NCI-H82 (cell line): ENCODE data around the gene TGFBR3.

Experiments
- DNase-seq: peaks from one replicate; lab custom pipeline; 2025; lab: John Stamatoyannopoulos, UW

Gene TGFBR3

DNA sequence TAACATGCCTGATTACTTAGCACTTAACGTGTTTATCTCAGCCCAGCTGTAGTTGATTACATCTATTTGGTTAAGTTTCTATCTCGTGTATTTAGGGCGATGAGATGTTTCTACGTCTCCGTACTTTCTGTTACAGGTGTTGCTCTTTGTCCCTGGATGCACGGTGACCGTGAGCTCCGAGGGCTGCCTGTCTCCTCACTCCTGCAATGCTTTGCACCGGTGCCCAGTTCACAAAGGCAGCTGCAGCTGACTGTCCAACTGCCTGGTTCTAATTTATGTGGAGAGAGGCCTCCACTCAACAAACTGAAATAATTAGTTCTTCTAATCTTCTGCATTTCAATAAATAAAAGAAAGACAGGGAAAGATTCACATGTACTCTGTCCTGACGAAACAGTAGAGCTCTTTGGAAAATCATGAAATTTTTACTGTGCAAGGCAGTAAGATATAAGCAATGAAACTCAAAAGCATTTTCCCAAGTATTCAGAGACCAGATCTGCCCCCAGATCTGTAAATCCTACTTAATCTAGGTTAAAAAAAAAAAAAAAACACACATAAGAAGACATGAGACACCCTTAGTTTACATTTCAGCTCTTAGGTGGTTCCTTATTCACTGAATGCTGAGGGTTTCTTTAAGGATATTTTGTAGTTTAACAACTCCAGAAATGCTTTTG lies 108.2 kb downstream of the TGFBR3 start:
- DNase-seq: peak; percentile 31

DNA sequence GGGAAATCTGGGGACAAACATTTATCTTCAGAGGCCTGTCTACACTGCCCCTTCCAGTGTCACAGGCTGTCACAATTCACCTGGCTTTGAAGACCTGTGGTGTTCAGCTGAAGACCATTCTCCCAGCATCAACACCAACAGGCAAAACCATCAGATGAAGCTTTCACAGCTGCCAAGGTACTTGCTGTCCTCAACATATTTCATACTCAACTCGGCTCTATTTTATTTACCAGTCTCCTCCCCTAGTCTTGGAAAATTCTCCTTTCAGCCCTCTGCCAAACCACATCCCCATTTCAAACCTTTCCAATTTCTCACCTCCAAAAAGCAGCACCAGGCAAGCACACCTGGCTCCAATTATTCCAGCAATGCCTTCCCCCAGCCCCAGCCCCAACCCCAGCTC lies 108.8 kb downstream of the TGFBR3 start:
- no peak for DNase-seq

DNA sequence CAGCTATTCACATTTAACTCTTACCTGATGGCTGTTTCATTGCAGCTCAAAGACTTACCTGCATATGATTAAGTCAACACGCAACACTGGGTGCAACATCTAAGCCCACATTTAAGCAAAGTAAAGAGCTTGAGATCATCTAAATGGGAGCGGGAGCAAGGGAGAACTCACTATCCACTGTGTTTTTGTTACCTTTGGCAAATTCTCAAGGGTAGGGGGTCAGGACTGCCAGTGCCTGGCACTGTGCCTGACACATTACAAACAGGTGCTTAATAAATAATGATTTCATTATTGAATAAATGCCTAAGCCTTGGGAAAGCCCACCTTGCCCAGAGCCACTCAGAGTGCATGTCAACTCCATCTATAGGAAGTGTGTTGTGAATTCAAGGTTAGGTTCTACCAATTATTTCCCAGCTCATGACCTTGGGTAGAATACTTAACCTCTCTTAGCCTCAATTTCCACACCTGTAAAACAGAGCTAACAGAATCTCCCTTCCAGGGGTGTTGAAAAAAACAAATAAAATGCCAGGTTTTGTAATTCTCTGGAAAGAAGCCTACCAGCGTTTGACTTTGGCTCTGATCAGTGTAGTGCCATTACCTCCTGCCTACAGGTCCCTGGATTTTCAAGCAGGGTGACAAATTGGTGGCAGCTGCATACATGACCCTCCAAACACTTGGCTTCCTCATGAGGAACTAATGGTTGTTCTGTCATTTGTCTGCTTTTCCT lies 109.7 kb downstream of the TGFBR3 start:
- DNase-seq: no peak

DNA sequence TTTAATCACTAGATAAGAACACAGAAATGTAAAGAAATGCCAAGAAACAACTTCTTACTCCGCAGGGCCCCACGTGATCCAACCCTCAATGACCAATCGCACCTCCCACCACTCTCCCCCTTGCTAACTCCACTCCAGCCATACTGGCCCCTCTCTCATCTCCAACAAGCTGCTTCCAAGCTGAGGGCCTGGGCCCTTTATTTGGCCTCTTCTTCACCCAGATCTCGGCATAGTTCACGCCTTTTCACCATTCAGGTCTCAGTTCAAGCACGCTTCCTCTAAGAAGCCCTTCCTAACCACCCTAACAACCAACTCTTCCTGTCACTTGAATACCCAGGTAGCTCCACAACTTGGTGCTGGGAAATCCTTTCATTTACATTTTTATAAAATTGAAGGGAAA lies 110.7 kb downstream of the TGFBR3 start:
- no peak for DNase-seq

DNA sequence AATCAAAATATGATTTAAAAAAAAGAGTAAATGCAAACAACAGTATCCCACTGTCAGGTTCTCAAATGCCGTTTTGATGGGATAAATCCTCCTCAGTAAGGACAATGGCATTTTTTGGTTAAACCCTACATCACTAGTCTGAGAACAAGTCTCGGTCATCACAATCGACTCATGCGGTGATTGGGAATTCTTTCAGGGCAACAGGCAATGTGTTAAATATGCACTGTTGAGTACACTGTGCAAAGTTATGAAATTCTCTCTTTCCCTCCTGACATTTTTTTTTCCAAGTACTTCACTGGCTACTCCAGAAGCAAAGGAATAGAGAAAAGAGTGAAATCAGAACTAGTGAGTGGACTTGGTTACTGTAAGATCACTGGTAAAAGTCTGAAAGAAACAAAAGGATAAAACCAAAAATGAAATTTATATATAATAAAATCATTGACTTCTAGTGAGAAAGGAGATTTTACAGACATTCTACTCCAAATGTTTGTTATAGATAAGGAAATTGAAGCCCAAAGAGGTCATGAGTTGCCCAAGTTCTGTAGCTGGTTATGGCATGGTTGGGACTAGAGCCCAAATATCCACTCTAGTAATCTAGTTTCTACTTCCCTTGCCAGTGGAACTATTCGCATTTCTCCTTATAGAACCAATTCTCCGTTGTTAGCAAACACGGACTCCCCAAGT lies 111.3 kb downstream of the TGFBR3 start:
- no peak for DNase-seq

DNA sequence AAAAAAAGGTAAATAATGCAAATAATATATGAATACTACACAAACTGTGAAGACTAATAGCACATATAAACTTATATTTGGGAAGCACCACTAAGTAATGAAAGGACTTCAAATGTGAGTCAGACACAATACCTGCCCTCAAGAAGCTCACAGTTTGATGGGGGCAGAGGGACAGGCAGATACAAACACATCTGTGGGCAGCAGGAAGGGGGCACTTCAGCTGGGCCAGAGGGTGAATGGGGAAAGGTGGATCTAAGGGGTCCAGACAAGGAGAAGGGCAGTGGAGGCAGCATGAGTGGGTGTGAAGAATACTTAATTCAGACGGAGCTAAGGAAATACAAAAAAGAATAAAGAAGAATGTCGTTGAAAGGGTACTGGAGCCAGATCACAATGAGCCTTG lies 114.2 kb downstream of the TGFBR3 start:
- DNase-seq: no peak

DNA sequence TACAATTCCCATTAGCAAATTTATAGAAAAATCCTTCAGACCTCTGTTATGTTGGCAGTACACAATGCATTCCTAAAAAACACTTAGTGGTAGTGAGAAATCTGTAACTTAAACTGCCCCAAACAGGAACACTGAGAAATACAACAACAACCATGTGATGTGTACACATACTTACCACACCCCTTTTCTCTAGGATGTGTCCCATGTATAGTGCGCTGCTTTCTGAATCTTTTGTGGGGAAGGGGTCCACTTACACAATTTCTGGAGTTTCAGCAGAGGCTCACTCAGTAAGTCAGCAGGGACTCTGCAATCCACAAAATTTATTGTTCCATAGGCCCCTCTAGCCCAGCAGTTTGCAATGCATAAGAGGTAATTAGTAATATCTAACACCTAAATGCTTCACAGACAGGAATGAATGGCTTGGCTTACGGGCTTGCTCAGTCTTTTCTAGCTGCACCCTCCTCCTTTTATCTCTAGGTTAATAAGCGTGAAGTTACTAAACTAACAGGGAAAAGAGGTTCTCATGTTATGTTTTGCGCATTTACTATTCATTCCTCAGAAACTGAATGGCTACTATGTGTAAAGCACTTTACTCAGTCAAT lies 115.2 kb downstream of the TGFBR3 start:
- no peak for DNase-seq

DNA sequence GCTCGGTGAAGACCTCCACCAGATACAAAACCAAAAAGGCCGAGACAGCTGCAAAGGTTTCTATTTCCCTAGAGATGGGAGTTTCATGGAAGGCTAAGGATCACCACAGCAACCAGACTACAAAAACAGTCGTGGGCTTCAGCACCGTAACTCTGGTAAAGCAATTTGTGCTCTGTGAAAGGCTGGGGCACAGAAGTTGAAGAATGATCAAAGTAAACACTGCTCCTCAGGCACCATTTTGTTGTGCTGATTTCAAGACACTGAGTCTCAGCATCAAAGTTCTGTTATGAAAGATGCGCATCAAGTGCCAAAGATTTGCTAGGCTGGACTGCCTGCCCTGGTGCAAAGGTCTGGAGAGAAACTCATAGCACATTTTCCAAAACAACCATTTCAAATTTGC lies 116.2 kb downstream of the TGFBR3 start:
- no peak for DNase-seq

DNA sequence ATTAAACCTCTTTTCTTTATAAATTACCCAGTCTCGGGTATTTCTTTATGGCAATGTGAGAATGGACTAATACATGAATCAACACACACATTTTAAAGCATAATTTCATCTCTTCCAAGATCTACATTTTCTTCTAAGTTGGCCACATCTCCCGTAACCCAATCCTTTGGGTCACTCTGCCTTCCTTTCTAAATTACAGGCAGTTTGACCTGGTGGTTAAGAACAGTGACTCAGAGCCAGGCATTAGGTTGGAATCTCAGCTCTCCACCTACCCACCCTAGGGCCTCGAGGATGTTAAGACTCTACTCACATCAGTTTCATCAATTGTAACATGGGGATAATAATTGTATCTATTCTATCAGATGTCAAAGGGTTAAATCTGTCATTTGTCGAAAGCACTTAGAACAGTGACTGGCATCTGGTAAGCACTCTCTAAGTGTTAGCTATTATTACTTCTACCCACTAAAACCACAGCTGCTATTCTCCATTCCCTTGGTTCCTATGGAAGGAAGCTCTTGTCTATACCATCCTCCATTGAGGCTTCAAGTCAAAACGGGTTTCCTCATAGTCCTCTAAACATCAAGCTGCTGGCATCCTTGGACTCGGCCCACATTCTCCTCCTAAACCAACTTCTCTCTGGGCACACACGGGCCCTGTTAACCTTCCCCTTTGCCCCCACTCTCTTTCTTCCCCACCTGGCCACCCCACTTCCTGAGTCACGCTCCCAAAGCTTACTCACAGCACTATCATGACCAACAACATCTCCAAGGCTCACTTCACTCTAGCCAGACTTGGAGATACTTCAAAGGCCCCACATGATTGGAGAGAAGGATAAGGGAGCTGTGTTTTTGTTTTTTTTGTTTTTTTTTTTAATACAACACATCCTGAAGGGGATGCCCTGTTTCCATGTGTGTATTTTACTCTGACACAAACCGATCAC lies 116.9 kb downstream of the TGFBR3 start:
- DNase-seq: no peak

DNA sequence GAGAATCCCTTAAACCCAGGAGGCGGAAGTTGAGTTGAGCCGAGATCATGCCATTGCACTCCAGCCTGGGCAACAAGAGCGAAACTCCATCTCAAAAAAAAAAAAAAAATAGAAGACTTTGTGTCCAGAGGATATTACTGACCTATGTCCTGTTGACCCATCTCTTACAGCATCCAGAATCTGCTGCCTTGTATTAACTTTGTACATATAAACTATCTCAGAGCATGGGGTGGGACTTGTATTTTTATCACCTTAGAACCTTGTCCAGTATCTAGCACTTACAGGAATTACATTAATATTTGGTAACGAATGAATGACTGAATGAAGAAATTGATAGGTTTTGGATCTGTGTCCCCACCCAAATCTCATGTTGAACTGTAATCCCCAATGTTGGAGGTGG lies 117.8 kb downstream of the TGFBR3 start:
- DNase-seq: no peak

DNA sequence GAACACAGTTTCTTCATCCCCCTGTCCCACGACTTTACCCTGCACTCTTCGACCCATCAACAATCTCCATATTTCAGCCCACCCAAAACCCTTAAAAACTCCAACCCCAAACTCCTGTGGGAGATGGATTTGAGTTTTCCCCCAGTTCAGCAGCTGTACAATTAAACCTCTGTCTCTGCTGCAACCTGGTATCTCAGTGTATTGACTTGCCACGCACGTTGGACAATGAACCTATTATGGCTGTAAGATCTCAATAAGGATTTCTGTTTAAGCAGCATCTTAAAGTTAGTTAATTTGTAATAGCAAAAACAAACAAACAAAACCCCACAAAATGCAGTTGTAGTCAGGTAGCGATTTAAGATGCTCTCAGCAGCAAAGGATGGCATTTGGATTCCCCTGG lies 119.1 kb downstream of the TGFBR3 start:
- DNase-seq: no peak

DNA sequence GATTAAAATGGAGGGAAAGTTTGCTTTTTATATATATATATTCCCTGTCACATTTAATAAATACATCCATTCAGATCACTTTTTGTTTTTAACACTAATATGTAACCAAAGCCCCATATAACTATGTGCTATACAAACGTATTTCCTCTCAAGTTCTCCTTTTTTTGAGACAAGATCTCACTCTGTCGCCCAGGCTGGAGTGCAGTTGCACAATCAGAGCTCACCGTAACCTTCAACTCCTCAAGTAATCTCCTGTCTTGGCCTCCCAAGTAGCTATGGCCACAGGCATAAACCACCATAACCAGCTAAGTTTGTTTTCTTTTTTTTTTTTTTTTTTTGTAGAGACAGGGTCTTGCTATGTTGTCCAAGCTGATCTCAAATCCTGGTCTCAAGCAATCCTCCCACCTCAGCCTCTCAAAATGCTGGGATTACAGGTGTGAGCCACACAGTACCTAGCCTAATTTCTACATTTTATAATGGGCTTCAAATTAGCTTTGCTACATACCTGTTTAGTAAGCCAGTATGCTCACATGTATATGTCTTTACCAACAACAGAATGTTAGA lies 120.0 kb downstream of the TGFBR3 start:
- no peak for DNase-seq

DNA sequence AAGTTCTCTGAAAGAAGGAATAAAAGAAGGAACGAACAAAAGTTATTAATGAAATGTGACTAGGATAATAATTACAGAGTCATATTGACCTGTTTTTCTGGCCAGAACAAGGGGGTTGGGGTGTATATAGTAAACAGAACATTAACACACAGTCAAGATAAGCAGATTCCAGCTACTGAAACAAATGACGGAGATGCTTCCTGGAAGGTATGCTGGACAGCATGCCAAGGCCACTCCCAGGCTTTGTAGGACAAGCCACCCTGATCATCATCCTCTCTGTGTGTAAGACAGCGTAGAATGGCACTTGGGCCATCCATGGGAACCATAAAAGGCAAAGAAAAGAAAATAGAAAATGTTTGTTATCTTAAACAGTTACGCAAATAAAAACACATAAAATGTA lies 120.7 kb downstream of the TGFBR3 start:
- DNase-seq: no peak

DNA sequence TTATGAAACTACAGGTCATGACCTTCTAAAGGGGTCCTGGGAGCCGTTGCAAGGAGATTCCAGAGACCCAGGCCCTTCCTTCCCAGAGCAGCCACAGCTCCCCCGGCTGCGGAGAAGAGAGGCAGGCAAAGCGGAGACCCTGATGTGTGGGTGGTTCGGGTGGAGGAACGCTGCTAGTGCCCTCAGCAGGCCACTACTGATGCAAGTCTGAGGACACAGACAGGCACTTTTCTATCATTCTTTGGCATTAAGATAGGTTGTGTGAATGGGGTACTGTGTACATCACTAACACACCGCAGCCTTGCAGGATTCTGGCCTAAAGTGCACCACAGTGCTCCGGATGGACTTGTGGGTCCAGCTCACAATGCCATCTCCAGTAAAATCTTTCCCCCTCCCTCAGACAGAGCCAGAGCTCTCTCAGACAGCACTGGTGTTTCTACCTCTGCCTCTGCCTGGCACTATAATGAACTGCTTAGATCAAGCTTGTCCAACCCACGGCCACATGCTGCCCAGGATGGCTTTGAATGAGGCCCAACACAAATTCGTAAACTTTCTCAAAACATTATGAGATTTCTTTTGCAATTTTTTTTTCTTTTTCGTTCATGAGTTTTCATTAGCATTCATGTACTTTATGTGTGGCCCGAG lies 121.4 kb downstream of the TGFBR3 start:
- DNase-seq: no peak

DNA sequence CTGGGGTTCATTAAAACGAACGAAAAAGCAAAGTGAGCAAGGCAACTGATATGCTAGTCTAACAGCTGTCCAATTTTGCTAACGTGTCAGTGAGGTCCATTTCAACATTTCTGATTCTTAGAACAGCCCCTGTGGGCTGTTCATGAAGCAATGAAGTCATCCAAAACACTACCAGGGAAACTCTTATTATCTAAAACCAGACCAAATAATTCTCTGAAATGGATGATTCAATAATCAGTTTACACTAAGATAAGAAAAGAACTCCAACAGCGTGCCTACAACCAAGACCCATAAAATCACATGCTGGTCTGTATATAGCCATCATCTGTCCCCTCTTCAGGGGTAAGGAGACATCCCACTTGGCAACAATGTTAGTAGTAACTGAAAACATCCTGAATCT lies 122.7 kb downstream of the TGFBR3 start:
- DNase-seq: no peak

DNA sequence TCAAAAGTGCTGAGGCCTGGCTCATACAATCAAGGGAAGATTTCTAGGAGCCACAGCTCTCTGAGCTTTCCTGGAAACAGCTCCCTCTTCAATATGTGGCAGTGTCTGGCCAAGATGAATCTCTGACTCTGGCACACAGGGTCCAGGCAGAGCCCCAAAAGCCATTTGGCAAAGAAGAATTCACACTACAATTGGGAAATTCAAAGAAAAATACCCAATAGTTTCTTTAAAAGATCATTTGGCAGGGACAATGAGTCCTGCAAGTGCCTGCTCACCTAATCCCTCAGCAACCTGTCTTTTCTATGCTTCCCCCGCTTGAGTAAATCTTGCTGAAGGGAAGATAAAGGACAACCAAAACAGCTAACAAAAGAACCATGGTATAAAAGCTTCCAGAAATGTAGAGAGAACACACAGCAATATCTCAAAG lies 124.6 kb downstream of the TGFBR3 start:
- peak; percentile 25 for DNase-seq

DNA sequence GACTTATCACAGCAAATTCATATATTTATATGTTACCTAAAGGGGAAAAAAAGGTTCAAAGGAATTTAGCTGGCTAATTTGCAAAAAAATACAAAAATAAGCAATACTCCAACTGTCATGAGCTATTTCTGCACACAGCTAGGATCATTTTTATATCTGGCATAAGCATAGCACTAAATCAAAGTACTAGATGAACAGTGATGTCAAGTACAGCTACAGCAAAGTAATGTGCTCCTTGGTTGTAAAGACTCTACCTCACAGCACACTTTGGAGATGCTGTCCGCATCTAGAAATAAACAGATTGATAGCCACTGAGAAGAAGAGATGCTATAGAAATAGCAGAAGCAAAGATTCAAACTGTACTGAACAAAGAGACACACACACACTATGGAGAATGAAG lies 125.4 kb downstream of the TGFBR3 start:
- no peak for DNase-seq

DNA sequence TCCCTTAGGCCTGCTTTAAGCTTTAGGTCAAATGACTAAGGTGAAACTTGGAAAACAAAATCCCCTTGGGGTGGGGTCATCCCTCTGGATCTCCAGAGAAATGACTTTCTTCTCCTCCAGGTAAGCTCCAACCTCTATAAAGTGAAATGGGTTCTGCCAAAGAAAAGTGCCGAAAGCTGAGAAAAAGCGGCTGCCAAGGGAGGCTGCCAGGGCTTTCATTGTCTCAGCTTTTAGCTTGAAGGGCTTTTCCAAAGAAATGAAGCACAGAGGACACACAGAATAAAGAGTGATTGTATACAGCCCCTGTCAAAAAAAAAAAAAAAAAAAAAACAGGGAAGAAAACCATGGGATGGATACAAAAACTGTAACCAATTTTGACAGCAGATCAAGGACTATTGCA lies 126.9 kb downstream of the TGFBR3 start:
- DNase-seq: no peak

DNA sequence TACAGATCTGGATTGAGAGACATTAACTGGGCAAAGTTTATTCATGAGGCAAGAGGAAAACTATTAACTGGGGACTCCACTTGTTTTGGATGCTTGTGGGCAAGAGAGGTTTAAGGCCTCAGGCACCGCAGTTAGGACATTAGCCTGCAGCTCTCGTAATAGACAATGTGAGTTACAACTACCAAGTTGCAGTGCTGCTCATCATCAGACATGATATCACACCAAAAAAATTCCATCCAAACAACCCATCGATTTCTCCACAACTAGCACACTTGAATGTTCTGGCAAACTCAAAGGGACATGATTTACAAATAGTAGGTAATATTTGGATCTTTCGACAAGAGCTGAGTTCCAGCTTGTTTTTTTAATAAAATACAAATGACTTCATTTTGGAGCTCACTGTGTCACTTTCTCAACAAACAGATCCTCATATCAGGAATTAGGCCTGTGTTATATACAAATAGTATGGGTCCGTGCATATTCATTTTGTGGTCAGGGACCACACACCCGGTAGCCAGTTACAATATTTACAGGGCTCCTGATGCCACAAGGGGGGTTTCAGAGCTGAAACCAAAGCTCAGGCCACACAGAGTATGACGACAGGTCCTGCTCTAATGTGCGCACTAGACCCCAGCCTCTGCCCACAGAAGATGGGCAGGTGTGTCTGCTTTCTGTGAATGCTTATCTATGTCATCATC lies 128.0 kb downstream of the TGFBR3 start:
- DNase-seq: no peak

DNA sequence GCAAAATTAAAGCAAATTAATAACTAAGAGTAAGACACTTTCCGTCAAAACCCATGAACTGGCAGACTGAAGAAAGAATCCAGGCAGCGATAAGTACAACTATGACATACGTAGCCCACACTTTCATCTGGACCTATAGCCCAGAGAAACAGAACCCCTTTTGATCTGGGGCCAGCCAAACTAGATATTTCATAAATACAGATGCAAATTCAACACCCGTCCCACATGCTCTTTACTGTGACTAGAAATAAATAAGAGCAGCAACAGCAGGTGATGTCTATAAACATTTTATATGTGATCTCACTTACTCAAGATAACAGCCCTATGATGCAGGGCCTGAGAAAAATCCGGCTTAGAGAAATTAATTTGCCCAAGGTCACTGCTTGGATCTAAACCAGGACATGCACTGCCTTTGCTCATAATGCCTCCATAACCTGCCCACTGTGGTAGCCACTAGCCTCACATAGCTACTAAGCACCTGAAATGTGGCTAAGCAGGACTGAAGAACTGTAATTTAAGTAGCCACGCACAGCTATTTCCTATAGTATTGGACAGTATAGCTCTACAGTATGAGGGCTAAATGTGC lies 130.2 kb downstream of the TGFBR3 start:
- no peak for DNase-seq
